Camera-type eye (tissue), 1 donor: ENCODE results near the gene ZFP82. TPM values are rescaled to one million over a fixed set of nuclear protein-coding genes. Genes with fewer than 3 reads are reported as not detected.

Experiments used
- total RNA-seq: library from RNA; depleted of rRNA; stranded (reverse); fragments of >200 nt; gene quantifications from one replicate; pipeline ENCODE4 v1.2.3, GENCODE V29; 2014

Gene ZFP82
- total RNA-seq: 32.9 TPM

DNA sequence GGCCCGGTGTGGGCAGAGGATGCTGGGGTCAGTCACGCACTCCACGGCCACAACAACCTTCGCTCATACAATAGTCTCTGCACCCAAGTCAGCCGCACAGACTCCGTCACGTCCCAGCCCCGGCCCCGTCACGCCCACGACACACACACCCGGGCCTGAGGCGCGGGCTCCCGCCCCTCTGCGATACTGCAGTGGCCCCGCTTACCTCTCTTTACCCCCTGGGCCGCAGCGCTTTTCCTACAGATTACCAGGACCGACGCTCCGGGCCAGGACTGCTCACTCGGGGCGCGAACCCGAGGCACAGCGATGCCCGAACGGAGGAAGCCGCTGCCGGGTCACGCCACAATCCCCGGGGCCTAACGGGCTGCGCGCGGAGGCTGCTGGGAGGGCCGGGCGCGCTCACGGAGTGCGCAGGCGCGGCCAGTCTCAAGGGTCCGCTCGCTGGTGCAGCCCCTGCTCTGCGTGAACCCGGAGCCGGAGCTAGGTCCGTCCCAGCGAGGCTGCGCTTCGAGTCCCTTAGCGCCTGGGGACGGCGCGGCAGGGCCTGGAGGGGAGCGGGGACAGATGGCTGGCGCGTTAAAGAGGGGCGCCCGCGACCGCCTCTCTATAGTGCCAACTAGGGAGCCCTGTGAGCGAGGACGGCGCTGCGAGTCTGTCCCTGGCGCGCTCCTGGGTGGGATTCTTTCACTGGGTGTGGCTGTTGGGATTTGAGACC, at the start of gene ZFP82:
Gene ZFP82 (minus strand): TSS at position 358 of the 715 bp plus-strand sequence. CDS start 8,855 bp downstream, outside the sequence.

DNA sequence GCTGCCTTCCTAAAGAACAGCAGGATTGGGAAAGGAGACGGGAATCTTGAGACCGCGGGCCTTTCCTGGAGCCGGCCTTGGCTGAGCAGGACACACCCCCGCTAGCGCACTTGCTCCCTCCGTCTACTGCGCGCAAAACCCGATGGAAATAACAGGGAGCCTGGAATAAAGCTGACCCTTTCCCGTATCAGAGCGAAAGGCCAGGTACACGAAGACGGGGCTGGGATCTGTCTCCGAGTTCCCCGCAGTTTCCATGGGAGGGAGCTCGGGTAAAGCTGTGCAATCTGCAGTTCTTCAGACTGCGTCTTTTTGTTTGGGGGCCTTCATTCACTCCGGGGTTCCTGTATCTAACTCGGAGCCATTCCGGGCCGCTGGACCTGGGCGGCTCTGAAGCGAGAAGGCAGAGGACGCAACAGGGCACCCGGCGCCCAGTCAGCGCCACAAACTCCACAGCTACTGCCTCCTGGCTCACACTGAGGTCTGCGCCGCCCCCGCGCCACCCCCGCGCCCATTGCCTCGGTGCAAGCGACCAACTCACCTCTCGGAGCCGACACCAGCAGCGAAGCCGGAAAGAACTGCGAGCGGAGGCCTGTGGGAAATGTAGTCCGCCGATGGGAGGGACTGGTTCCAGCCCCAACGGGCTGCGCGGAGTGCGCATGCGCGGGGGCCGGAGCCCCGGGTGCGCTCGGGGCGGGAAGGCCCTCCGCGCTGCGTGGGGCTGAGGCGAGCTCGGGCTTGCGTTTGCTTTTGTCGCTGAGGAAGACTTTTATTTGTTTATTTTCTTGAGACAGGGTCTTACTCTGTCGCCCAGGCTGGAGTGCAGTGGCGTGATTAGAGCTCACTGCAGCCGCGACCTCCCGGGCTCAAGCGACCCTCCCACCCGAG, 39.6 kb downstream of the ZFP82 start, which contains the start of gene ZFP14:
Gene ZFP14 (minus strand): TSS at position 577 of the 885 bp plus-strand sequence. CDS start 11,309 bp downstream, outside the sequence.

Other genes starting within 250 kb of the ZFP82 start
- 11.3 TPM for gene ZNF565, start 204.0 kb downstream of the ZFP82 start, total RNA-seq
- gene ZNF146, start 203.5 kb downstream of the ZFP82 start, total RNA-seq: 163 TPM
- gene ZFP14, start 39.4 kb downstream of the ZFP82 start, total RNA-seq: 33.5 TPM
- 43.4 TPM for gene ZNF566, start 70.9 kb upstream of the ZFP82 start, total RNA-seq
- 49.8 TPM for gene ZNF260, start 109.6 kb upstream of the ZFP82 start, total RNA-seq
- gene ZNF529, start 154.6 kb upstream of the ZFP82 start, total RNA-seq: 48.1 TPM
- gene ZNF382, start 186.7 kb upstream of the ZFP82 start, total RNA-seq: 74.7 TPM
- gene ZNF461, start 248.2 kb upstream of the ZFP82 start, total RNA-seq: 37.4 TPM